HL-60 (cell line): Measurements from ENCODE around the gene MEAK7.
A peak's percentile ranks its signal among the peaks of the same experiment; 100 is the strongest.

Experiments used
- DNase-seq, 2 experiments: peaks; one replicate each; pipeline ENCODE4 v3.0.0-alpha.2; 2010 to 2020; ENCODE audit warnings: low read depth in 1 of 2, low spot score in 1 of 2
- H3K27ac ChIP-seq: fragments of 250-450 bp; sonication (Bioruptor Pico); replicated peaks from 2 replicates; pipeline ENCODE4 v1.5.1; 2020; ENCODE audit warnings: mild to moderate bottlenecking, moderate library complexity
- H3K27me3 ChIP-seq: fragments of 250-450 bp; sonication (Bioruptor Pico); 2 replicates; pipeline ENCODE4 v1.5.1; 2021; ENCODE audit warnings: mild to moderate bottlenecking, moderate library complexity; ENCODE audit not compliant: insufficient read depth, poor library complexity, severe bottlenecking
- H3K4me3 ChIP-seq: replicated peaks from 2 replicates; pipeline ENCODE4 v1.5.1; 2011; ENCODE audit warnings: mild to moderate bottlenecking, control low read depth, low read length; ENCODE audit not compliant: insufficient read depth
- CTCF ChIP-seq: IDR thresholded peaks from one replicate; pipeline ENCODE4 v1.5.1; 2011; ENCODE audit warnings: low read length, control low read depth, inconsistent platforms; ENCODE audit not compliant: insufficient read depth
- GABPA ChIP-seq: IDR thresholded peaks from 2 replicates; pipeline ENCODE4 v1.6.1; 2012; ENCODE audit warnings: low read depth
- POLR2AphosphoS5 ChIP-seq: IDR thresholded peaks from 2 replicates; pipeline ENCODE4 v1.6.1; 2012; ENCODE audit warnings: low read depth
- SPI1 ChIP-seq: IDR thresholded peaks from 2 replicates; pipeline ENCODE4 v1.6.1; 2012; ENCODE audit warnings: low read depth, mild to moderate bottlenecking, borderline replicate concordance
- TF ChIP-seq, protein P1 (sequence below): IDR thresholded peaks from 2 replicates; pipeline ENCODE4 v1.6.1; 2012; ENCODE audit warnings: low read depth; ENCODE audit not compliant: insufficient replicate concordance

Gene MEAK7

GRCh38 chr16:84496991-84497390 is 7.5 kb downstream of the MEAK7 start:
- no peak for TF ChIP-seq POLR2AphosphoS5
- no peak for TF ChIP-seq CTCF
- TF ChIP-seq GABPA = no peak
- no peak overlapping the region for H3K27ac ChIP-seq
- H3K4me3 ChIP-seq = no peak overlapping the region
- H3K27me3 ChIP-seq = peaks cover 3% of the 10 kb centered on the region
- DNase-seq = no peak

- no peak overlapping the region for H3K27ac ChIP-seq
- DNase-seq = no peak
- TF ChIP-seq, protein P1, sequence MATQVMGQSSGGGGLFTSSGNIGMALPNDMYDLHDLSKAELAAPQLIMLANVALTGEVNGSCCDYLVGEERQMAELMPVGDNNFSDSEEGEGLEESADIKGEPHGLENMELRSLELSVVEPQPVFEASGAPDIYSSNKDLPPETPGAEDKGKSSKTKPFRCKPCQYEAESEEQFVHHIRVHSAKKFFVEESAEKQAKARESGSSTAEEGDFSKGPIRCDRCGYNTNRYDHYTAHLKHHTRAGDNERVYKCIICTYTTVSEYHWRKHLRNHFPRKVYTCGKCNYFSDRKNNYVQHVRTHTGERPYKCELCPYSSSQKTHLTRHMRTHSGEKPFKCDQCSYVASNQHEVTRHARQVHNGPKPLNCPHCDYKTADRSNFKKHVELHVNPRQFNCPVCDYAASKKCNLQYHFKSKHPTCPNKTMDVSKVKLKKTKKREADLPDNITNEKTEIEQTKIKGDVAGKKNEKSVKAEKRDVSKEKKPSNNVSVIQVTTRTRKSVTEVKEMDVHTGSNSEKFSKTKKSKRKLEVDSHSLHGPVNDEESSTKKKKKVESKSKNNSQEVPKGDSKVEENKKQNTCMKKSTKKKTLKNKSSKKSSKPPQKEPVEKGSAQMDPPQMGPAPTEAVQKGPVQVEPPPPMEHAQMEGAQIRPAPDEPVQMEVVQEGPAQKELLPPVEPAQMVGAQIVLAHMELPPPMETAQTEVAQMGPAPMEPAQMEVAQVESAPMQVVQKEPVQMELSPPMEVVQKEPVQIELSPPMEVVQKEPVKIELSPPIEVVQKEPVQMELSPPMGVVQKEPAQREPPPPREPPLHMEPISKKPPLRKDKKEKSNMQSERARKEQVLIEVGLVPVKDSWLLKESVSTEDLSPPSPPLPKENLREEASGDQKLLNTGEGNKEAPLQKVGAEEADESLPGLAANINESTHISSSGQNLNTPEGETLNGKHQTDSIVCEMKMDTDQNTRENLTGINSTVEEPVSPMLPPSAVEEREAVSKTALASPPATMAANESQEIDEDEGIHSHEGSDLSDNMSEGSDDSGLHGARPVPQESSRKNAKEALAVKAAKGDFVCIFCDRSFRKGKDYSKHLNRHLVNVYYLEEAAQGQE = no peak
- no peak for TF ChIP-seq GABPA
- no peak for TF ChIP-seq POLR2AphosphoS5
- TF ChIP-seq SPI1 = no peak
- no peak for TF ChIP-seq CTCF
- peaks cover 3% of the 10 kb centered on the region for H3K27me3 ChIP-seq
- H3K4me3 ChIP-seq = no peak overlapping the region
These were observed 9.0 kb downstream of the MEAK7 start for GRCh38 chr16:84495506-84495905.

DNA sequence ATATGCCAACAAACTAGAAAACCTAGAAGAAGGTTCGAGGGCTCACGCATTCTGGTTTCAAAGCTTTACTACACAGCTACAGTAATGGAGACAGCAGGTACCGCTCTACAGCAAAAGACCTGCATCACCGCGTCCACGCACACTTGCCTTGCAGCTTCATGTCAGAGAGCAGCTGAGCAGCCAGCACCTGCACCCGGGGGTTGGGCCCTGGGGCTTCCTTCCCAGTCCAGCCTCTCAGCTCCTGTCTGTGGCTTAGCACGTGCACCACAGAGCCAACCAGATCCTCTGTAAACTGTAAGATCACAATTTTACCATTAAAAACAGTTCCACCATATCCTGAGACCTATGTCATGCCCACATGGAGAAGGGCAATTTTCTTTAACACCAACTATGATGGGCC is 15.3 kb downstream of the MEAK7 start:
- TF ChIP-seq SPI1 = no peak
- no peak for TF ChIP-seq GABPA
- no peak for TF ChIP-seq POLR2AphosphoS5
- no peak for TF ChIP-seq CTCF
- TF ChIP-seq, protein P1 = no peak
- Histone ChIP-seq H3K27ac (no peak overlapping the region), H3K4me3 (no peak overlapping the region), H3K27me3 (peaks cover 3% of the 10 kb centered on the region)
- DNase-seq = peak in 1 of 2 experiments; percentile 1

- peak in 1 of 2 experiments; percentile 0 for DNase-seq
- no peak for TF ChIP-seq POLR2AphosphoS5
- TF ChIP-seq CTCF = no peak
- no peak for TF ChIP-seq GABPA
- TF ChIP-seq SPI1 = no peak
- no peak overlapping the region for H3K4me3 ChIP-seq
- H3K27ac ChIP-seq = no peak overlapping the region
- no peaks in the 10 kb centered on the region for H3K27me3 ChIP-seq
These were observed 17.1 kb downstream of the MEAK7 start for GRCh38 chr16:84487358-84487757.
